Measurements from ENCODE around the gene TOLLIP.
"Not testable (repeated sequence)": the region's sequence is repeated elsewhere in the genome, so short reads cannot be mapped to it uniquely, and the experiment has no call there.

Gene TOLLIP

GRCh38 chr11:1242751-1243150, 66.7 kb downstream of the TOLLIP start:
- not testable (repeated sequence) for DNase-seq

- no peak for DNase-seq
These were observed 67.1 kb downstream of the TOLLIP start for GRCh38 chr11:1242289-1242688.

GRCh38 chr11:1241706-1242105, 67.7 kb downstream of the TOLLIP start:
- DNase-seq: no peak

GRCh38 chr11:1240771-1241170, 68.7 kb downstream of the TOLLIP start:
- DNase-seq: no peak

- no peak for DNase-seq
These were observed 69.7 kb downstream of the TOLLIP start for GRCh38 chr11:1239596-1240205.

- no peak for DNase-seq
These were observed 70.5 kb downstream of the TOLLIP start for GRCh38 chr11:1238767-1239595.

GRCh38 chr11:1237851-1238250, 71.6 kb downstream of the TOLLIP start:
- DNase-seq: no peak

GRCh38 chr11:1237128-1237580, 72.3 kb downstream of the TOLLIP start:
- no peak for DNase-seq

- DNase-seq: no peak
These were observed 72.9 kb downstream of the TOLLIP start for GRCh38 chr11:1236316-1237127.

- no peak for DNase-seq
These were observed 73.5 kb downstream of the TOLLIP start for GRCh38 chr11:1235901-1236315.

- DNase-seq: no peak
These were observed 74.0 kb downstream of the TOLLIP start for GRCh38 chr11:1235306-1235900.

- no peak for DNase-seq
These were observed 74.6 kb downstream of the TOLLIP start for GRCh38 chr11:1234771-1235305.

GRCh38 chr11:1234054-1234720, 75.2 kb downstream of the TOLLIP start:
- DNase-seq: no peak

- no peak for DNase-seq
These were observed 75.9 kb downstream of the TOLLIP start for GRCh38 chr11:1233351-1234053.

- no peak for DNase-seq
These were observed 76.5 kb downstream of the TOLLIP start for GRCh38 chr11:1232883-1233321.

- DNase-seq: no peak
These were observed 77.2 kb downstream of the TOLLIP start for GRCh38 chr11:1232021-1232882.

- no peak for DNase-seq
These were observed 77.9 kb downstream of the TOLLIP start for GRCh38 chr11:1231396-1232020.

GRCh38 chr11:1230456-1231395, 78.7 kb downstream of the TOLLIP start:
- DNase-seq: no peak

- no peak for DNase-seq
These were observed 79.3 kb downstream of the TOLLIP start for GRCh38 chr11:1230121-1230455.

Data from NCI-H2171 treated with DMSO at 0.1 percent for 48 hours (cell line).